A673 (cell line): ENCODE measurements around the gene MDFIC. TPM values are rescaled to one million over a fixed set of nuclear protein-coding genes. Genes with fewer than 3 reads are reported as not detected.

Source experiments
- BruUV-seq: library from RNA; stranded (reverse); fragments of 400-500 nt; replicated peaks from 2 replicates; lab custom pipeline; 2021; lab: Mats Ljungman, UMichigan
- CTCF ChIA-PET: fragments of 300-600 bp; sonication (Branson Sonifier 250); formaldehyde crosslinking; loops from one replicate; lab custom pipeline; 2022; ENCODE audit warnings: antibody characterized with exemption; lab: Charles Lee
- POLR2A ChIA-PET: fragments of 300-600 bp; sonication (Branson Sonifier 250); formaldehyde crosslinking; loops from one replicate; lab custom pipeline; 2022; ENCODE audit warnings: antibody characterized with exemption; ENCODE audit not compliant: low non-redundant PET; lab: Charles Lee
- DNase-seq: peaks from one replicate; pipeline ENCODE4 v3.0.0-alpha.2; 2015; ENCODE audit warnings: low spot score
- H3K27ac ChIP-seq: fragments of 200-600 bp; sonication (generic); 2 replicates; pipeline ENCODE4 v1.5.1; 2016; ENCODE audit warnings: mixed run types, low read depth, mild to moderate bottlenecking, mixed read lengths, antibody characterized with exemption, low read length; ENCODE audit not compliant: poor library complexity, severe bottlenecking
- H3K27me3 ChIP-seq: fragments of 200-600 bp; sonication (generic); replicated peaks from 2 replicates; pipeline ENCODE4 v1.6.1; 2017; ENCODE audit warnings: mixed run types, low read depth, mild to moderate bottlenecking, mixed read lengths, antibody characterized with exemption, low read length; ENCODE audit not compliant: insufficient read depth, poor library complexity
- H3K36me3 ChIP-seq: fragments of 200-600 bp; sonication (generic); 2 replicates; pipeline ENCODE4 v1.6.1; 2016; ENCODE audit warnings: mixed run types, mild to moderate bottlenecking, mixed read lengths, antibody characterized with exemption, low read length; ENCODE audit not compliant: insufficient read depth, poor library complexity, severe bottlenecking
- H3K4me1 ChIP-seq: fragments of 200-600 bp; sonication (generic); 2 replicates; pipeline ENCODE4 v1.6.1; 2017; ENCODE audit warnings: mixed run types, mild to moderate bottlenecking, mixed read lengths, antibody characterized with exemption, low read length; ENCODE audit not compliant: insufficient read depth, poor library complexity, severe bottlenecking
- H3K4me3 ChIP-seq: fragments of 200-600 bp; sonication (generic); 2 replicates; pipeline ENCODE4 v1.5.1; 2016; ENCODE audit warnings: low read depth, mixed run types, mild to moderate bottlenecking, mixed read lengths, low read length; ENCODE audit not compliant: poor library complexity, severe bottlenecking
- H3K9me3 ChIP-seq: fragments of 200-600 bp; sonication (generic); 2 replicates; pipeline ENCODE4 v1.6.1; 2016; ENCODE audit warnings: mixed run types, low read depth, mild to moderate bottlenecking, mixed read lengths, antibody characterized with exemption, low read length; ENCODE audit not compliant: poor library complexity, severe bottlenecking
- EZH2 ChIP-seq: fragments of 200-600 bp; sonication (generic); IDR thresholded peaks from 2 replicates; pipeline ENCODE4 v1.6.1; 2017; ENCODE audit warnings: borderline replicate concordance, low read depth, mild to moderate bottlenecking, mixed read lengths, antibody characterized with exemption, low read length; ENCODE audit not compliant: poor library complexity, severe bottlenecking
- intact Hi-C: fragments of 100-400 bp; cut with micrococcal nuclease; formaldehyde crosslinking; loops from one replicate; pipeline ENCODE4 v1.10.0; 2022; ENCODE audit not compliant: unreplicated experiment
- total RNA-seq: library from RNA; stranded (reverse); gene quantifications from 2 replicates; pipeline ENCODE4 v1.2.3, GENCODE V29; 2021
- TF ChIP-seq, protein P1 (sequence below): fragments of 300-800, 200-600 bp; sonication (generic); conservative IDR thresholded peaks from 2 replicates; pipeline ENCODE4 v1.5.1; 2017; ENCODE audit warnings: low read depth, mild to moderate bottlenecking, antibody characterized with exemption, low read length, moderate library complexity, mixed read lengths

MDFIC gene
- total RNA-seq, 1 experiment from 2014 or later: 32.6 TPM

DNA sequence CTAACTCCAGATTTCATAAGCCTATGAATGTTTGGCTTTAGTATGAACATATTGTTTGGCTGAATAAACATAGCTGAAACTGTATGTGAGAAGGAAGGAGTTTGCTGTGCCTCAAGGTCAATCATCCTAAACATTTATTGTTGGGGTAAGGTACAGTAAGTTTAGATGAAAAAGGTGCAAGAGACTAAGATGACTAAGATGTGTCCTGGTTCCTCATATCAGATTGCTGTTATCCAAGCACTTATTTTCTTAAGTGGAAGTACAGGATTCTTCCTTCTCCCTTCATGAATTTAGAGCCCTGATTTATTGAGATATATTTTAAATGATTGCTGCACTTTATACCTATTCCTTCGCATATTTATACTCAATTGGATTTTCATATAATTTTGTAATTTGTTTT, 12.2 kb downstream of the MDFIC start:
- Histone ChIP-seq H3K27ac (no peak overlapping the region), H3K27me3 (no peaks in the 10 kb centered on the region), H3K9me3 (no peaks in the 10 kb centered on the region), H3K4me3 (no peak overlapping the region), H3K4me1 (peaks cover 42% of the 10 kb centered on the region), H3K36me3 (no peaks in the 10 kb centered on the region)
- ChIA-PET CTCF (no interaction called here), POLR2A (no interaction called here)
- intact Hi-C loops: loop anchor here (5.0 kb wide), 1 partner anchor 188 kb away; no protein-coding TSS in a partner anchor
- TF ChIP-seq, protein P1, sequence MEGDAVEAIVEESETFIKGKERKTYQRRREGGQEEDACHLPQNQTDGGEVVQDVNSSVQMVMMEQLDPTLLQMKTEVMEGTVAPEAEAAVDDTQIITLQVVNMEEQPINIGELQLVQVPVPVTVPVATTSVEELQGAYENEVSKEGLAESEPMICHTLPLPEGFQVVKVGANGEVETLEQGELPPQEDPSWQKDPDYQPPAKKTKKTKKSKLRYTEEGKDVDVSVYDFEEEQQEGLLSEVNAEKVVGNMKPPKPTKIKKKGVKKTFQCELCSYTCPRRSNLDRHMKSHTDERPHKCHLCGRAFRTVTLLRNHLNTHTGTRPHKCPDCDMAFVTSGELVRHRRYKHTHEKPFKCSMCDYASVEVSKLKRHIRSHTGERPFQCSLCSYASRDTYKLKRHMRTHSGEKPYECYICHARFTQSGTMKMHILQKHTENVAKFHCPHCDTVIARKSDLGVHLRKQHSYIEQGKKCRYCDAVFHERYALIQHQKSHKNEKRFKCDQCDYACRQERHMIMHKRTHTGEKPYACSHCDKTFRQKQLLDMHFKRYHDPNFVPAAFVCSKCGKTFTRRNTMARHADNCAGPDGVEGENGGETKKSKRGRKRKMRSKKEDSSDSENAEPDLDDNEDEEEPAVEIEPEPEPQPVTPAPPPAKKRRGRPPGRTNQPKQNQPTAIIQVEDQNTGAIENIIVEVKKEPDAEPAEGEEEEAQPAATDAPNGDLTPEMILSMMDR: no peak
- DNase-seq: no peak
- no TSS peak for BruUV-seq

DNA sequence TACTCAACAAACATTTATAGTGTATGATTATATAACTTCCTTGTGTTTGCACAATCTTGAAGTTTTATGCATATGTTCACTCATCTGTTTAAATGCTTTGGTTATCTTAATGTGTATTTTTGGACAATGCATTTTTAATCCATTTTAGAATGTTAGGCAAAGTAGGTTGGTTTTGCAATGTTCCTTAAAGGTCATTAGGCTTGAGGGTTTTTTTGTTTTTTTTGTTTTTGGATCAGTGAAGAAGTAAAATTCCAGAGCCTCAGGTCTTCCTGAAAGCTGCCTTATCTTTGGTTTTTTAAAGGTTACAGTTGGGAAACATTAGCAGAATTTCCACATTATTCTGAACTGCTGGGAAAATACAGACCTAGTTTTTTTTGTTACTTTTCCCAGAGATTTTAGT, 12.8 kb downstream of the MDFIC start:
- Histone ChIP-seq H3K9me3 (no peaks in the 10 kb centered on the region), H3K36me3 (no peaks in the 10 kb centered on the region), H3K4me1 (peaks cover 37% of the 10 kb centered on the region), H3K4me3 (no peak overlapping the region), H3K27ac (no peak overlapping the region), H3K27me3 (no peaks in the 10 kb centered on the region)
- TF ChIP-seq, protein P1: no peak
- TF ChIP-seq EZH2: no peak
- intact Hi-C loops: loop anchor here (5.0 kb wide), 1 partner anchor 188 kb away; no protein-coding TSS in a partner anchor
- no peak for DNase-seq
- POLR2A ChIA-PET: no interaction called here
- CTCF ChIA-PET: no interaction called here
- BruUV-seq: no TSS peak

DNA sequence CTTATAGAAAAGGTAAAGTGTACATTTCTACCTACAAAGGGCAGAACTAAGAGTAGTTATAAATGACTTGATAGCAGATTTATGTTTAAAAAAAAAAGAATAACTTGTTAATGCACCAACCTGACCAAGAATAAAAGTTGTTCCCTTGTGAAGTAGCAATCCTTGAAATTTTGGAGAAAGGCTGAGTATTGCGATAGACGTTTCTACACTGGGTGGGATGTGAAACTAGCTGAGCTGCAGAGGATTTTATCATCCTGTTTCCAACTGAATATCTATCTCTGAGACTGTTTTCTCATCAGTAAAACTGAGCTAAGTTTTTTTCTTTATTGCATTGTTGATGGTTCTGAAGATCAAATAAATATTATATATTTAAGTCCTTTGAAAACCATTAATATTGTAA, 14.6 kb downstream of the MDFIC start:
- intact Hi-C loops: no loop called here
- TF ChIP-seq, protein P1: no peak
- TF ChIP-seq EZH2: no peak
- H3K27ac ChIP-seq: no peak overlapping the region
- H3K9me3 ChIP-seq: no peaks in the 10 kb centered on the region
- no peak overlapping the region for H3K4me3 ChIP-seq
- no peaks in the 10 kb centered on the region for H3K36me3 ChIP-seq
- ChIA-PET CTCF (no interaction called here), POLR2A (no interaction called here)
- peaks cover 20% of the 10 kb centered on the region for H3K4me1 ChIP-seq
- no TSS peak for BruUV-seq
- no peaks in the 10 kb centered on the region for H3K27me3 ChIP-seq
- DNase-seq: no peak
